LNCAP (cell line): ENCODE results near the gene MAP2K5.

Source experiments
- CTCF ChIP-seq: fragments of 450-650 bp; IDR thresholded peaks from 2 replicates; pipeline ENCODE4 v1.5.1; 2017; ENCODE audit warnings: mild to moderate bottlenecking

MAP2K5 gene

GRCh38 chr15:67592245-67592644, 49.7 kb downstream of the MAP2K5 start:
- TF ChIP-seq CTCF: no peak

- no peak for TF ChIP-seq CTCF
These were observed 51.1 kb downstream of the MAP2K5 start for GRCh38 chr15:67593562-67593961.

GRCh38 chr15:67594770-67595169, 52.3 kb downstream of the MAP2K5 start:
- TF ChIP-seq CTCF: no peak

- no peak for TF ChIP-seq CTCF
These were observed 53.1 kb downstream of the MAP2K5 start for GRCh38 chr15:67595572-67595971.

GRCh38 chr15:67601073-67601472, 58.6 kb downstream of the MAP2K5 start:
- no peak for TF ChIP-seq CTCF

- TF ChIP-seq CTCF: no peak
These were observed 60.6 kb downstream of the MAP2K5 start for GRCh38 chr15:67603063-67603462.

GRCh38 chr15:67605871-67606270, 63.4 kb downstream of the MAP2K5 start:
- TF ChIP-seq CTCF: no peak

GRCh38 chr15:67606742-67607141, 64.2 kb downstream of the MAP2K5 start:
- no peak for TF ChIP-seq CTCF
